ENCODE measurements around the gene WBP2.

- no peak for TF ChIP-seq CTCF (IDR thresholded peaks at IDR 0.05)
- no peak for TF ChIP-seq POLR2A (IDR thresholded peaks at IDR 0.05)
These were observed 20.2 kb upstream of the WBP2 start for GRCh38 chr17:75875182-75875939.

Measured in body of pancreas (tissue), 4 donors.